ENCODE measurements around the gene KCNA3.

DNA sequence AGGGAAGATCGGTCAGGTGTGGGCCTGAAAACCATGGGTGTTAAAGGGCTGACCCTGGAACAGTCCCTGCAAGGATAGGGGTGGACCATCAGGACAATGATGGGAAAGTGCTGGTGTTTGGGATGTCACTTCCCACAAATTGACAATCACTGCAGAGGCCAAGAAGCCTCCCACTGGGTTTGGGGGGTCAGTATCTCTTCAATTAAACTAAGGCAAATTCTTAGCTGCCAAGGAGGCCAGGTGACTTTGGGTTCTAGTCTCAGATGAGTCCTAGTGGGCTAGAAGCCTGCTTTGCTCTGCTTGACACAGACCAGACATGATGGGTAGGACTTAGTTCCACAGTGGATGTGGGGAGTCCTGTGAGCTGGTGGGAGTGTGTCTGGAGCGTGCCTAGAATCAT lies 39.3 kb downstream of the KCNA3 start:
- TF ChIP-seq POLR2A (IDR thresholded peaks at IDR 0.05), result no peak
- TF ChIP-seq, protein P1, sequence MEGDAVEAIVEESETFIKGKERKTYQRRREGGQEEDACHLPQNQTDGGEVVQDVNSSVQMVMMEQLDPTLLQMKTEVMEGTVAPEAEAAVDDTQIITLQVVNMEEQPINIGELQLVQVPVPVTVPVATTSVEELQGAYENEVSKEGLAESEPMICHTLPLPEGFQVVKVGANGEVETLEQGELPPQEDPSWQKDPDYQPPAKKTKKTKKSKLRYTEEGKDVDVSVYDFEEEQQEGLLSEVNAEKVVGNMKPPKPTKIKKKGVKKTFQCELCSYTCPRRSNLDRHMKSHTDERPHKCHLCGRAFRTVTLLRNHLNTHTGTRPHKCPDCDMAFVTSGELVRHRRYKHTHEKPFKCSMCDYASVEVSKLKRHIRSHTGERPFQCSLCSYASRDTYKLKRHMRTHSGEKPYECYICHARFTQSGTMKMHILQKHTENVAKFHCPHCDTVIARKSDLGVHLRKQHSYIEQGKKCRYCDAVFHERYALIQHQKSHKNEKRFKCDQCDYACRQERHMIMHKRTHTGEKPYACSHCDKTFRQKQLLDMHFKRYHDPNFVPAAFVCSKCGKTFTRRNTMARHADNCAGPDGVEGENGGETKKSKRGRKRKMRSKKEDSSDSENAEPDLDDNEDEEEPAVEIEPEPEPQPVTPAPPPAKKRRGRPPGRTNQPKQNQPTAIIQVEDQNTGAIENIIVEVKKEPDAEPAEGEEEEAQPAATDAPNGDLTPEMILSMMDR (IDR thresholded peaks at IDR 0.05), result no peak
